HCT116 (cell line): ENCODE data around the gene GMDS. TPM values are rescaled to one million over a fixed set of nuclear protein-coding genes. Genes with fewer than 3 reads are reported as not detected.

Experiments used
- ATAC-seq: fragments of 200-7000 bp; cut with Tn5 transposase; 2 replicates; pipeline ENCODE4 v1.9.1; 2020; ENCODE audit warnings: mild to moderate bottlenecking, moderate library complexity
- BruUV-seq: library from RNA; stranded (reverse); fragments of 400-500 nt; replicated peaks from 2 replicates; lab custom pipeline; 2021; lab: Mats Ljungman, UMichigan
- CTCF ChIA-PET: fragments of 300-600 bp; sonication (Branson Sonifier 250); formaldehyde crosslinking; loops from one replicate; lab custom pipeline; 2021; ENCODE audit warnings: antibody characterized with exemption; lab: Charles Lee
- POLR2A ChIA-PET: fragments of 300-600, 350-600 bp; sonication (Branson Sonifier 250); formaldehyde crosslinking; loops from one replicate; lab custom pipeline; 2021; ENCODE audit warnings: antibody characterized with exemption; lab: Charles Lee
- RAD21 ChIA-PET, 2 experiments: fragments of 300-600 bp; sonication (Branson Sonifier 250); formaldehyde crosslinking; loops; one replicate each; lab custom pipeline; 2023; ENCODE audit warnings: low total read pairs in 2 of 2; ENCODE audit not compliant: uncharacterized antibody in 2 of 2, unreplicated experiment in 2 of 2, low non-redundant PET in 1 of 2; lab: Charles Lee
- DNase-seq: peaks from one replicate; pipeline ENCODE4 v3.0.0-alpha.2; 2010; ENCODE audit warnings: low read depth, low spot score
- H2AFZ ChIP-seq: fragments of 200-600 bp; shearing (Covaris generic), sonication (generic); 2 replicates; pipeline ENCODE4 v1.6.1; 2017; ENCODE audit warnings: low read depth, mixed run types, mixed read lengths, antibody characterized with exemption, low read length; ENCODE audit not compliant: poor library complexity, severe bottlenecking
- H3K27ac ChIP-seq: 2 replicates; pipeline ENCODE4 v1.5.1; 2012; ENCODE audit warnings: low read depth, low read length
- H3K27me3 ChIP-seq: fragments of 200-600 bp; sonication (generic); 2 replicates; pipeline ENCODE4 v1.6.1; 2016; ENCODE audit warnings: mixed run types, low read length, mixed read lengths; ENCODE audit not compliant: insufficient read depth
- H3K36me3 ChIP-seq, 2 experiments: fragments of 200-500 bp in 1 of 2; fragments of 200-600 bp in 1 of 2; sonication (Bioruptor generic) in 1 of 2; sonication (generic) in 1 of 2; 2 replicates each; pipeline versions ENCODE4 v1.5.1 to v1.6.1; 2014 to 2016; ENCODE audit warnings: low read length in 2 of 2, inconsistent platforms in 1 of 2, mixed read lengths in 1 of 2, mixed run types in 1 of 2; ENCODE audit not compliant: insufficient read depth in 2 of 2, control insufficient read depth in 1 of 2
- H3K4me1 ChIP-seq, 2 experiments: fragments of 200-600 bp in 1 of 2; sonication (generic) in 1 of 2; 2 replicates each; pipeline versions ENCODE4 v1.5.1 to v1.6.1; 2012 to 2017; ENCODE audit warnings: low read length in 2 of 2, inconsistent platforms in 1 of 2, mild to moderate bottlenecking in 1 of 2, mixed read lengths in 1 of 2, mixed run types in 1 of 2, moderate library complexity in 1 of 2; ENCODE audit not compliant: insufficient read depth in 2 of 2, control insufficient read depth in 1 of 2
- H3K4me2 ChIP-seq: fragments of 200-600 bp; sonication (generic); 2 replicates; pipeline ENCODE4 v1.6.1; 2017; ENCODE audit warnings: mixed run types, low read length, mixed read lengths
- H3K4me3 ChIP-seq, 2 experiments: fragments of 200-600 bp in 1 of 2; sonication (generic) in 1 of 2; replicated peaks in 1 of 2; 2 replicates each; pipeline ENCODE4 v1.5.1; 2011 to 2016; ENCODE audit warnings: low read length in 2 of 2, control low read depth in 1 of 2, low read depth in 1 of 2, mild to moderate bottlenecking in 1 of 2, mixed read lengths in 1 of 2, mixed run types in 1 of 2
- H3K79me2 ChIP-seq: fragments of 200-600 bp; sonication (generic); 2 replicates; pipeline ENCODE4 v1.6.1; 2017; ENCODE audit warnings: mild to moderate bottlenecking, mixed run types, low read length, moderate library complexity, mixed read lengths; ENCODE audit not compliant: insufficient read depth
- H3K9ac ChIP-seq: fragments of 200-600 bp; sonication (generic); 2 replicates; pipeline ENCODE4 v1.6.1; 2016; ENCODE audit warnings: low read length, mixed read lengths
- H3K9me2 ChIP-seq: fragments of 200-600 bp; sonication (generic), shearing (Covaris generic); 2 replicates; pipeline ENCODE4 v1.6.1; 2017; ENCODE audit warnings: mixed run types, mild to moderate bottlenecking, moderate library complexity; ENCODE audit not compliant: insufficient read depth
- H3K9me3 ChIP-seq, 2 experiments: fragments of 200-500 bp in 1 of 2; fragments of 200-600 bp in 1 of 2; sonication (Bioruptor generic) in 1 of 2; sonication (generic) in 1 of 2; 2 replicates each; pipeline ENCODE4 v1.6.1; 2014 to 2017; ENCODE audit warnings: low read length in 2 of 2, mixed read lengths in 2 of 2, inconsistent platforms in 1 of 2, low read depth in 1 of 2, mild to moderate bottlenecking in 1 of 2, mixed run types in 1 of 2, moderate library complexity in 1 of 2; ENCODE audit not compliant: control insufficient read depth in 1 of 2, insufficient read depth in 1 of 2
- H4K20me1 ChIP-seq: fragments of 200-600 bp; sonication (generic), shearing (Covaris generic); 2 replicates; pipeline ENCODE4 v1.6.1; 2017; ENCODE audit warnings: mixed run types, mild to moderate bottlenecking, moderate library complexity; ENCODE audit not compliant: insufficient read depth
- CEBPB ChIP-seq: IDR thresholded peaks from 2 replicates; pipeline ENCODE4 v1.6.1; 2012; ENCODE audit warnings: low read depth
- CTCF ChIP-seq, 3 experiments: fragments of 200-600 bp in 1 of 3; sonication (generic) in 1 of 3; IDR thresholded peaks in 2 of 3; conservative IDR thresholded peaks in 1 of 3; 2 replicates each; pipeline ENCODE4 v1.5.1; 2012 to 2017; ENCODE audit warnings: low read depth in 2 of 3, low read length in 2 of 3, antibody characterized with exemption in 1 of 3, borderline replicate concordance in 1 of 3, control low read depth in 1 of 3, mild to moderate bottlenecking in 1 of 3, mixed read lengths in 1 of 3, mixed run types in 1 of 3, moderate library complexity in 1 of 3; ENCODE audit not compliant: insufficient read depth in 1 of 3
- ELF1 ChIP-seq: IDR thresholded peaks from 2 replicates; pipeline ENCODE4 v1.6.1; 2012; ENCODE audit warnings: low read depth, borderline replicate concordance
- EZH2phosphoT487 ChIP-seq: fragments of 200-600 bp; IDR thresholded peaks from 2 replicates; pipeline ENCODE4 v1.6.1; 2018; ENCODE audit warnings: antibody characterized with exemption, borderline replicate concordance
- FOSL1 ChIP-seq: IDR thresholded peaks from 2 replicates; pipeline ENCODE4 v1.6.1; 2012; ENCODE audit warnings: low read depth
- JUND ChIP-seq: IDR thresholded peaks from 2 replicates; pipeline ENCODE4 v1.6.1; 2012
- POLR2A ChIP-seq: IDR thresholded peaks from 2 replicates; pipeline ENCODE4 v1.7.0; 2011; ENCODE audit warnings: borderline replicate concordance; ENCODE audit not compliant: insufficient read depth, insufficient read length; ENCODE audit errors: extremely low read depth
- RAD21 ChIP-seq: IDR thresholded peaks from 2 replicates; pipeline ENCODE4 v1.6.1; 2012; ENCODE audit warnings: low read depth, mild to moderate bottlenecking
- REST ChIP-seq: IDR thresholded peaks from 2 replicates; pipeline ENCODE4 v1.6.1; 2012; ENCODE audit warnings: low read depth
- SIN3A ChIP-seq: IDR thresholded peaks from 2 replicates; pipeline ENCODE4 v1.6.1; 2012; ENCODE audit warnings: low read depth
- SRF ChIP-seq: IDR thresholded peaks from 2 replicates; pipeline ENCODE4 v1.6.1; 2012; ENCODE audit warnings: low read depth
- TCF7L2 ChIP-seq: IDR thresholded peaks from 2 replicates; pipeline ENCODE4 v1.7.0; 2011; ENCODE audit warnings: borderline replicate concordance, inconsistent platforms; ENCODE audit not compliant: insufficient read depth, insufficient read length; ENCODE audit errors: extremely low read depth
- ZBTB33 ChIP-seq: IDR thresholded peaks from 2 replicates; pipeline ENCODE4 v1.6.1; 2011; ENCODE audit warnings: mild to moderate bottlenecking, low read length, moderate library complexity; ENCODE audit not compliant: insufficient replicate concordance; ENCODE audit errors: extremely low read depth
- ZFX ChIP-seq: fragments of 450-650 bp; IDR thresholded peaks from 2 replicates; pipeline ENCODE4 v1.6.1; 2017
- ZNF274 ChIP-seq: fragments of 200-500 bp; sonication (Bioruptor generic); IDR thresholded peaks from 2 replicates; pipeline ENCODE4 v1.6.1; 2014; ENCODE audit warnings: mild to moderate bottlenecking, low read depth, low read length, inconsistent platforms
- intact Hi-C: fragments of 100-400 bp; cut with micrococcal nuclease; formaldehyde crosslinking; loops from 2 replicates; pipeline ENCODE4 v1.10.0; 2022
- total RNA-seq: library from RNA; stranded (reverse); gene quantifications from one replicate; pipeline ENCODE4 v1.2.1, GENCODE V29; 2021; ENCODE audit not compliant: unreplicated experiment

The GMDS gene
- total RNA-seq, 1 experiment from 2014 or later = 34.4 TPM

GRCh38 chr6:1729133-1729749 is 516.2 kb downstream of the GMDS start (continued):
- TF ChIP-seq REST (no peak), JUND (no peak), ZNF274 (no peak), SIN3A (no peak), ZFX (no peak)
- TF ChIP-seq, all 23 proteins: peak for 0

- Histone ChIP-seq H2AFZ (no peak overlapping the region), H3K9ac (no peak overlapping the region), H3K4me3 (no peak overlapping the region), H3K36me3 (no peaks in the 10 kb centered on the region), H3K27ac (no peak overlapping the region)
- POLR2A ChIA-PET = no interaction called here
- BruUV-seq = no TSS peak
- TF ChIP-seq SRF (no peak), EZH2phosphoT487 (no peak), ELF1 (no peak), ZBTB33 (no peak), POLR2A (no peak), FOSL1 (no peak), CEBPB (no peak), TCF7L2 (no peak), CTCF (IDR thresholded peaks at IDR 0.05 in 2 of 3, conservative IDR thresholded peaks at IDR 0.05 in 1 of 3; ENCODE audit: borderline replicate concordance in 1 of 3, insufficient read depth in 1 of 3, low read depth in 2 of 3, low read length in 2 of 3) (no peak), RAD21 (no peak)
- TF ChIP-seq, all 23 proteins: peak for 0
- H4K20me1 ChIP-seq = no peaks in the 10 kb centered on the region
- intact Hi-C loops = no loop called here
- DNase-seq (no peak), ATAC-seq (no peak)
- H3K4me2 ChIP-seq = no peak overlapping the region
- H3K9me3 ChIP-seq = no peaks in the 10 kb centered on the region
- H3K27me3 ChIP-seq = no peaks in the 10 kb centered on the region
- ChIA-PET CTCF (no interaction called here), RAD21 (no interaction called here)
- H3K4me1 ChIP-seq = peaks cover 19% of the 10 kb centered on the region in 2 experiments
- no peaks in the 10 kb centered on the region for H3K79me2 ChIP-seq
- H3K9me2 ChIP-seq = no peaks in the 10 kb centered on the region
Measured at GRCh38 chr6:1726341-1726768, 519.0 kb downstream of the GMDS start.
